Activated T-cell treated with anti-CD3 and anti-CD28 coated beads for 48 hours (primary cell): ENCODE measurements around the gene ARHGEF6.

Experiments used
- DNase-seq: peaks from one replicate; pipeline ENCODE4 v3.0.0-alpha.2; 2020; ENCODE audit warnings: low read depth

ARHGEF6 gene

DNA sequence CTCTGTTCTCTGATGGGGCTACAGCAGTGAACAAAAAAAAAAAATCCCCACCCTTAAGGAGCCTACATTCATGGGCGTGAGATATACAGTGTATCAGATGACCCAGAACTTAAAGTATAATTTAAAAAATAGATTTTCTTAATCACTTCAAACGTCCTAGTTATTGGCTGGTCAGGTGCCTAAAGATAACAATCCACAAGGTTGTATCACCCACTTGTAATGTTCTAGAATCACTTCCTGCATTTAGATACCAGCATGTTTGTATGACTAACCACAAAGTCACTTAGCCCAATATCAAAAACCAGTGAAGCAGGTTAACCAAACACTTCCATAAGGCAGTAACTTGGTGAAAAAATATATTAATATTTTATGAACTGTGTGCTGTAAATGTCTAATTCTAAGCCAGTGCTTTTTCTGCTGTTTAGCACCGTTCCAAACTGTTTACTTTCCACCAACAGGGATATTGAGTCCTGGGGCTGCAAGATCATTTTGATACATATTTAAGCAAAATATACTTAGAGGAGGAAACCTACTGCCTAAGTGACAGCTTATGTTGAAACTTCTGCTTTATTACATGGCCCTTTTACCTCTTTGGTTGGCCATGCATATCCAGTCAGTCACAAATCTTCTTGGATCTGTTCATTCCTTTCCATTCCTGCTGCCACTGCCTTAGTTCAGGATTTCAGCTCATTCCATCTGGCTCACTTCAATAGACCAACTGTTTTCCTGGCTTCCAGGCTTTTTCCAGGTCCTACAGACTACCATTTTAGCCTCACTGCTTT lies 89.5 kb downstream of the ARHGEF6 start:
- no peak for DNase-seq

DNA sequence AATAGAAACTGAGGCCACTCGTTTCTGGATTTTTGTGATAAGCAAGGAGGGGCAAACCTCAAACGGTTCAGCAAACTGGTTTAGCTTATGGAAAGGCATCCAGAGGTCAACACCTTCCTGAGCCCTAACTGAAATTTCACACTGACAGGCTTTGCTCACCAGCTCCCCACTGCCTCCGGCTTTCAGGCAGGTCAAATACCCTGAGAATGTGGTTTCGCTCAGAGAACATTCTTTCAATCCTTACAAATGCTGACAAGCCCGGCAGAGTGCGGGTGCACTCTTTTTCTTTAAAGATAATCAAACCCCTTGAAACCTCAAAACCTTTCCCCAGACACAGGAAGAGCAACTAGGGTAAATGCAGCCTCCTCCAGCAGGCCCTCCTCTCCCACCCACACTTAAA lies 91.3 kb downstream of the ARHGEF6 start:
- no peak for DNase-seq

DNA sequence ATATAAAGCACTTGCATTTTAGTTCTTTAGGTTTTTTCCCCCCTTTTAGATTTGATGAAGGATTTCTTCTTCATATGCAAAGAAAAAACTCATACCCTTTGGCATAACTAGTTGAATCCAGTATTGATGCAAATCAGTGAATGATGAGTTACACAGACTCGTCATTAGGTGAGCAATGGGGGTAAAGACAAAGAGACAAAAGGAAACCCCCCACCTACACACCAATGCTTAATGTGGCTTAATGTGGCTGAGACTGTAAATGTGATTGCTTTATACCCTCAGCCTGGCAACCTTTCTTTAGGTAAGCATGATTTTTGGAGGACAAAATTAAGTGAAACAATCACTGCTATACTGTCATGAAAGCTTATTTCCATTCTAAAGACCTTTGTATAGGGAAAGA lies 93.3 kb downstream of the ARHGEF6 start:
- no peak for DNase-seq

DNA sequence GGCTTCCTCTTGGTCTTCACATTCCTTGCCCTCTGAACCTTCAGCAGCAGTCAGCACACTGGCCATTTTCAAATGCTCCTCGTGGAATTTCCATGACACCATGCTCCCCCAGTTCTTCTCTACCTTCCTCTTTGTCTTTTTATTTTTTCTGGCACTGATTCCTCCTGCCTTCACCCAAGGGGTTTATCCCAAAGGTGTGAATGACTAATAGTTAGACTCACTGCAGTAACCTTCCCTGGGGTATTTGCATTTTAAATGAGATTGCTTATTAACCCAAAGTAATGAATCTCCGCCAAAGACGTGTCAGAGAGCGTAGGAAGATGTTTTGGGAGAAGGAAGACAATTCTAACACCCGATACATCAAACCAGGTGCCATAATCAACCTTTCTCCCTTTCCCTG lies 96.6 kb downstream of the ARHGEF6 start:
- DNase-seq: no peak

DNA sequence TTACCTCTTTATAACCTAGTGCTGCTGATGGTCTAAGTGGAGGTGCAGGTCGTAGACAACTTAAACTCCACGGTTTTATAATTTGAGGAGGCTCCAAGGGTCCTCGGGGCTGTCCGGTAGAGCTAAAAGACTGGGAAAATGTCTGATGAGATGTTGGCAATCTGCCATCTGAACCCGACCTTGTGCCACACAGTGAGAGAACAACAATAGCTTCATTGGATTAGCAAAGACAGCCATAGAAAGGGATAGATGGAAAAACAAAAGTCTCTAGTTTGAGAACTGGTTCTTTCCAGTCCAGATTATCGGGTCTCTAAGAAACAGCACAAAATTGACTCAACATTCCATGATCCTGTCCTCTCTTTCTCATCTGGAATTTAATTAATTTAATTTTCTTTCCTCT lies 101.2 kb downstream of the ARHGEF6 start:
- no peak for DNase-seq

DNA sequence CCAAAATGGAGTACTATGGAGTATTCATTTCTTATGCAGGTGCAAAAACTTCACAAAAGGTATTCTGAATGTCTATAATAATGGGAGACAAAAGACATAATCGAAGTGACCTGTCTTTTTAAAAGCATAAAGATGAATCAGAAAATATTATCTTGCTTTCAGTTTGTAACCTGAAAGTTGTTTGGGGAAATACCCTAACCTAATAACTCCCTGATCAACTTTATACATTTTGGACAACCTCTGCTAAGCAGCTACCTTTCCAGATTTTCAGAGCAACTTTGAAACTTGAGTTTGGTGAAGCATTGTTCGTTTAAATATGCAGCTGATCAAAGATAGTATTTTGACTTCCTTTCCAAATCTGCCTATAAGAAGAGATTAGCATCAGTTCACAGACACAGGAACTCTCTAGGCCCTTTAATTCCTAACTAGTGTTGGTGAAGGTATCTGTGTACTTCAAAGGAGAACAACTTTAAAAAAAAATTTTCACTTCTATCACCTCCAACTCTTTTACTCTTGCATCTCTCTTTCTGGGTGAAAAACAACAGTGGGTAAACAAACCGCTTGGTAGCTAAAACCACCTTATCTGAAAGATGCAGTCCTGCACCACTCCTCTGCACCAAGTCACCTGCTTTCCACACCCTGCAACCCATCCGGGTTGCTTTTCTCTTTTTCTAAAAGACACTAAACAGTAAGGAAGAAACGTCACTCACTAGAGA lies 106.3 kb downstream of the ARHGEF6 start:
- DNase-seq: no peak

DNA sequence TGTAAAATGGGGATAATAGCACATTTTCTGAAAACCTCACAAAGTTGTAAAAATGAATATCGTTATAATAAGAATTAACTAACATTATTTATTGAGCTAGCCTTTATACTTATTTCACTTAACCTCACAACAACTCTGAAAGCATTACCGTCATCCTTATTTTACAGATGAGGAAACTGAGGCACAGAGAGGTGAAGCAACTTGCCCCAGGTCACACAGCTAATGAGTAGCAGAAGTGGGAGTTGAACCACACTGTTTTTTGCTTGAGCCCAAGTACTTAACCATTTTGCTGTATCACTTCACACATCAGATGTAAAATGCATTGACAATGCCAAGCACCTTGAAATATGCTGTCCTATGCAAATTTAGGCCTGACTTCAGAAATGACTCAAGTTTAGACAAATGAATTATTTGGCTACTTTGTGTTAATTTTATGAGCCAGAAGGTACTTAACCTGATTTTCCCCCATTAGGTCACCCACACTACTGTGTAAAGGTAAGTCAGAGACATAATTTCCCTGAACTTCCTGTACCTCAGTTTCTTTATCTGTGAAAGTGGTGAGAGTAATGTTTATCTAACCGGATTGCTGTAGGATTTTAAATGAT lies 109.6 kb downstream of the ARHGEF6 start:
- DNase-seq: no peak

DNA sequence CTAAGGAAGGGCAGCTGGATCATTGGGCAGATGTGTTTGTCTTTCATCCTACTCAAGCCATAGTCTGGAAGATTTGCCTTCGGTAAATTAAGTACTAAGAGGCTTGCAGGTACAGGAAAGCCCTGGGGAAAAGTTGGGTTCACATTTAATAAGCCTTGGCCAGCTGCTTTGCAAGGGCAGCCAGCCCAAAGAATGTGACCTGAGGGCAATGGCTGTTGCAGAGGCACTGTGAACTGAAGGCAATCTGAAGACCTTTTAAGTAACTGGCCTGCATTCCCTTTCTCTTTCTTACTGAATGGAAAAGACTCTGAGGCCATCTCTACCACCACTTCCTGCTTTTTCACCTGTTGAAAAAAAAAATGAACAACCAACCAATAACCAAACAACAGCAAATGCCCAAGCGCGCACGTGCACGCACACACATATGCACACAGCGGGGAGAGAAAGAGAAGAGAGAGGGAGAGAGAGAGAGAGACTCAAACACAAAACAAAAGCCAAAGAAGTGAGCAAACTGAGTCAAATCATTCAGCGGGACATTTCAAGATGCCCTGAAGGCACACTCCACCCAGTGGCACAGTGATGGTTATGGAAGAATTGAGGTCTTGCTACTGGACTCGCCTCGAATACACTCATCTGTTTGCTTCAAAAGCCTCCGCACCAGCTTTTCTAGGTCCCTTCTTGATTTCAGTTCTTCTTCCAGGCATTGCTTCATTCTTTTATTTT lies 113.1 kb downstream of the ARHGEF6 start:
- DNase-seq: no peak

DNA sequence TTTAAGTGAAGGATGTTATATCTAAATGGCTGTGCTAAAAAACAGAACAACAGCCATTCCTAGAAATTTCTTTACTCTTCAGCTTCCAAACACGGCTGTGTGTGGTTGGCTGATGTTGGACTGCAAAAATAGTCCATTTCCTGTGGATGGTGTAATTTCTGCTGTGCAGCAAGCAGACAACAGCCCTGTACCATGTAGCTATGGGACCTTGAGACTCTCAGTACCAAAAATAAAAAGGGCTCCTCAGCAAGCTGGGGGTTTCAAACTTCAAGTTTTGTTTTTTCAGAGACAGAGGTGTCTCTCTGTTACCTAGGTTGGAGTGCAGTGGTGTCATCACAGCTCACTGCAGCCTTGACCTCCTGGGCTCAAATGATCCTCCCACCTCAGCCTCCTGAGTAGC lies 114.6 kb downstream of the ARHGEF6 start:
- DNase-seq: no peak

DNA sequence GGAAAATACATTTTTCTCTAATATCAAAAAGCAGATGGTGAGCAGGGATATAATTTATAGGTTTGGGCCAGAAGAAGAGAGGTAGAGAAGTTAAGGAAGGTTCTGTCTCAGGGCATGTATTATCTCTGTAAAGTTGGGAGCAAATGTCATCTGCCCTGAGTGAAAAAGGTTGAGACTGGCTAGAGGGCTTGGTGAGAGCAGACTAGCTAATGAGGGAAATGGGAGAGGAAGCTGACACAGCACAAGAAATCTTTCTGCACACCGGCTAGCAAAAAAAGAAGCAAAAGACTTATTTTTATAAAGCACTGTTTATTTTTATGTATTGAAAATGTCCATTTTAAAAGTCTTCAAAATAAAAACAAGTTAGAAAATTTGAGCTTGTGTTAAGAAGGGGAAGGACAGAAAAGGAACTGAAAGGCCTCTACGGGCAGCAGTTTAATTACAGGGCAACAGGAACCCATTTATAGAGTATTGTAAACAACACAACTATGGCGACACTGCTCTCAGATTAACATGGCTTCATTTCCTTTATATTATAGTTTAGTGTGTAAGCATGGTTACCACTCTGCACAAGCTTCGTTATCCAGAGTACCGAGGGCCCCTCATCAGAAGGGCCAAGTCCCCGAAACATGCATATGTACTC lies 115.4 kb downstream of the ARHGEF6 start:
- DNase-seq: no peak

DNA sequence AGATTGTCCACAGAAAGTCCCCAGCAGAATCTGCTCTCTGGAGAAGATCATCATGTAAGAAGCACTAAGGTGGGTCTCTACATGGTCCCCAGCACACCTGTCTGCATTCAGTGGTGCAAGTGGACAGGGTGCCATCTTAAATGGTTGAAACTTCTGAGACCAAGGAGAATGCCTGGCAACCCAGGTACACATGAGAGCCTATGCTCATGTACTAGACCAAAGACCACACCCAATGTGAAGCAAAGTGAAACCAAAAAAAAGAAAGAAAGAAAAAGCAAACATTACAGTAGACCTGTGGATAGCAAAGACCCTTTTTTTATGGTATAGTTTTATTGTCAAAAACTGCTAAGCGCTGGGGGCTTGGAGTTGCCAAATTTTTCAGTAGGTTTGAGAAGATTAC lies 117.8 kb downstream of the ARHGEF6 start:
- no peak for DNase-seq

DNA sequence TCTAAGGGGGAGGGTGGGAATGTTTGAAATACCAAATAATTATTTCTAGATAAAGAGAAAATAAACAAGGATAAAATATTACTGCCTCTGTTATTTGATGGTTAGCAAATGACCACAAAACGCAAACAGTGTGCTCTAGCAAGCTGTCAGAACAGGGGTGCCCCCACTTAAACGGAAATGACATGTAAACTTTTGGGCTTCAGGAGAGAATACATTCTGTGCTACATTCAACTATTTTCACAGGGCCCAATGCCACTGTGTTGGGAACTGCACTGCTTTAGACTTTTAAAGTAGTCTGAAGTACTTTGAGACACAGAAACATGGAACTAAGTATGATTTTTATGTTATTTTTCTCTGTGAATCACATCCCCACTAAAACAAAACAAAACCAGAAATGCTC lies 118.6 kb downstream of the ARHGEF6 start:
- DNase-seq: no peak

DNA sequence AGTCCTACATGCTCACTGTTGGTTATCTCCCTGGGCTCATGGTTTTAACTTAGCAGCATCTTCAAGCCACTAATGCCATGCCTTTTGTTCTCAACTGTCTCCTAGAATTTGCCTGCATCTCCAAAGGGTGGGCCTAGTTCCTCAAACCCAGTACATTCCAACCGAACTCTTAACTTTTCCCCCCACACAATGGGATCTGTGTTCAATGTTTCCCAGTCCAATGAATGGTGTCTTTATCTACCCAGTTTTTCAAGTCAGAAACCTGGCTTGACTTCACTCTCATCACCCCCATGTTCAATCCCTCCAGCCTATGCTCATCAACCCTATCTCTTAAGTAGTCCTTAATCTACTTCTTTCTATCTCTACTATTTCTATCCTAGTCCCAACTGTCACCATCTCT lies 119.8 kb downstream of the ARHGEF6 start:
- DNase-seq: no peak

DNA sequence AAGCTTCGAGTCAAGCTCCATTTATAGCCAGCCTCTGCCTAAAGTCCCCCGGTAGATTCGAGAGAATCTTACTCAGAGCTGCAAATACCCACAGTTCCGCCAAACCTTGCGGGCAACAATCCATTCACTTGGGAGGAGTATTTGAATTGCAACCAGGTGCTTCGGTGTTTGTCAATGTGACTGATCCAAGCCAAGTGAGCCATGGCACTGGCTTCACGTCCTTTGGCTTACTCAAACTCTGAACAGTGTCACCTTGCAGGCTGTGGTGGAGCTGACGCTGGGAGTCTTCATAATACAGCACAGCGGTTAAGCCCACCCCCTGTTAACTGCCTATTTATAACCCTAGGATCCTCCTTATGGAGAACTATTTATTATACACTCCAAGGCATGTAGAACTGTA lies 121.6 kb downstream of the ARHGEF6 start:
- no peak for DNase-seq

DNA sequence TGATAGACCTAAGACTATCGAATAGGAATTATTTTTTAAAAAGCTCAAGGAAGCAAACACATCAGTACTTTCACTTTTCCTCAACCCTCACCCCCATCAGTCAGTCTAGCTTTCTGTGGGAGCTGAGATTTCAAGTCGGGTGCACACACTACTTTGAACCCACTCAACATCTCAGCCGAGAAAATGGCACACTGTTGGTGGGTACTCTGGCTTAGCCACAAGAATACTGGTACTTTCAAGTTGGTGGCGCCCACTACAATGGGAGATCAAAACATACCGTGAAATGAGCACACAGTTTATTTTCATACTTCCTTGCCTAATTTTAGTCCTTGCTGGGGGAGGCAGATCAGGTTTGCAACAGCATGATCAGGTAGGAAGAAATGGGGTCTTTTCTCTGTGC lies 122.6 kb downstream of the ARHGEF6 start:
- no peak for DNase-seq

DNA sequence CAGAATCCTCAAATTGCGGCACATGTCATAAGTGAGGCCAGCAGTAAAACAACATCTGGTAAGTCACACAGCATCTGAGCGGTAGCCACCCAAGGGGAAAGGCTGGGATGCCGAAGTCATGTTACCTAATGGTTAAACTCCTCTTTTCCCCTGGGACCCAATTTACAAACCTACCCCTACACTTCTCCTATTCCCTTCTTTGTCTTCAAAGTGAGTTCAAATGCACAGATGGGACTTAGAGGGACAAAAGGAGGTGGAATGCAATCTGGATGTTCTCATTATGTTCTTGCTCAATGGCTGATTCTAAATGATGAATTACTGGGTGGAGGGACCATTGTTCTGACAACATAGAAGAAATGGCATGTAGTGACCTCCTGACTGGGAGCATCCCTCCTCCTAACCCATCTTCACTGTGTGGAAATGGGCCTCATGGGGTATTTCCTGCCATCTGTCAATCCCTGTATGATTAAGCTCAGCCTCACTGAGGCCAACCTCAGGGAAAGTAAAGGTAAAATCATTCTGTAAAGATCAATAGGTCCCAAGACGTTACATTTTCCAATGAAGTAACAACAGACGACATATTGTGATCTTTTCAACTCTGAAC lies 124.3 kb downstream of the ARHGEF6 start:
- DNase-seq: no peak

DNA sequence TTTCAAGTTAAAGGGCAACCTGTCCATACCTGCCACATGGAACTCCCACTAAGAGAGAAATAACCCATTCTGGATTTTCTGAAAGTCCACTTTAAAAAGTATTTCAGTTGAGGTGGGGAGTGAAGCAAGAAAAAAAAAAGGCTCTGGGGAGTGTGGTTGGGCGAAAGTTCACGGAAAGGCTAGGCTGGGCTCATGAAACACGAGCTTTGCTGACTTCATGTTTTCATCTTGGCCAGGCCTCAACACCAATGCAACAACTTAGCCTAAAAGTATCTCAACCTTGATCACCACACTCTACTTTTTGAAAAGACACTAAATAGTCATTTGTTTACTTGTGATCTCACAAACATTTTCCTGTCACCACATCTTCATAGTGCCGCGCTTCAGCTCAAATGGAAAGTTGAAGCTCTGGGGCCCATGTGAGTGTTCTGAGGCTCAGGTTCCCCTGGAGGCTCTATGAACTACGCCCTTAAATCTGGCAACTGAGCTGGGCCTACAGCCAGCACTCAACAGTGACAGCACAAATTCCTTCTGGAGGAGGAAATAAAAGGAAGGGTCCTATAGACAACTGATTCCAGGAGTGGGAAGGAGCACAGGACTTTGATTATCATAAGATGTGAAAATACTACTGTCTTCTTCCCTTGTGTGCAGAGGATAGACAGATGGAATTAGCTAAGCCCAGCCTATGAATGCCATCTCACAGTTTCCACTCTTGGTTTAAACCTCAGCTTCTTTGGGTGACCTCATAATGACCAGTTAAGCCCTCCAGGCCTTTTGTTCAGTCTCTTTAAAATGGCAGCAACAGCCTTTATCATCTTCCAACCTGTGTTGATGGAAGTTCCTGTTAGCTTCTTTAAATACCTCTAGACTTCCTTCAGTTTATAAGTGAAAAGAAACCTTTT lies 127.7 kb downstream of the ARHGEF6 start:
- DNase-seq: no peak

DNA sequence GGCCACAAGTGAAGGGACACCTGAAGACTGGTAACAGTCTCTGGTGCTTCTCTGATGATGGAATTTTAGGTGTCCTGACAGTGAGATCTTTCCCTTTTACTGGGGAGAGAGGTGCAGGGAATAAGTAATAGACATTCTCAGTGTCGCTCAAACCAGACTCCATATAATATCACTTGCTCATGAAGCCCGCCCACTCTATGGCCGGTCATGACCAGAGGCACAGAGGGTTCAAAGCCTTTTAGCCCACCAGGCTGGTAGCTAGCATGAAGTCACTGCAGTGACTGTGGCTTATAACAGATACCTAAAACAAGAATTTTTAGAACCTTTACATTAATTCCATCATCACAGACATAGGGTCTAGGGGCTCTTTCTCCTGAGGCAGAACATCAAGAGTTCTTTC lies 129.9 kb downstream of the ARHGEF6 start:
- DNase-seq: no peak

DNA sequence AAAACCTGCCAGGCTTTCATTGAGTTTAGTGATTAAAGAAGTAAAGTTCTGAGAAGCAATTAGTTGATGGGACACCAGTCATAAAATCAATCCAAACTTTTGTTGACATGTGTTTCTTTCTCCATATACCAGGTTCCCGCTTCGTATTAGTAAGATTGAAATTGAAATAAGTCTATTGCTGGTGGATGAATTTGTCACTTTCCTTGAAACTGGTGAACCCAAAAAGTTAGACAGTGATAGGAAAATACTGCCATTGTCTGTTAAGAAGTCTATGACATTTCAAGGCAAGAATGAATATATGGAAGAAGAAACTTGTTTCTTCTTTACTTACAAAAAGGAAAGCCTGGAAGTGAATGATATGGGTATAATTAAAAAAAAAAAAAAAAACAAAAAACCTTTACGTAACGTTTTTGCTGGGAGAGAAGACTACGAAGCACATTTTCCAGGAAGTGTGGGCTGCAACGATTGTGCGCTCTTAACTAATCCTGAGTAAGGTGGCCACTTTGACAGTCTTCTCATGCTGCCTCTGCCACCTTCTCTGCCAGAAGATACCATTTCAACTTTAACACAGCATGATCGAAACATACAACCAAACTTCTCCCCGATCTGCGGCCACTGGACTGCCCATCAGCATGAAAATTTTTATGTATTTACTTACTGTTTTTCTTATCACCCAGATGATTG lies 132.9 kb downstream of the ARHGEF6 start, which contains the start of gene CD40LG:
CD40LG (plus strand) TSS at position 482 of the 684 bp plus-strand sequence; CDS start at position 573, 91 bp downstream.
- DNase-seq: no peak
